GM12878 (cell line): Measurements from ENCODE around the gene CAPN15.
"Not testable (repeated sequence)": the region's sequence is repeated elsewhere in the genome, so short reads cannot be mapped to it uniquely, and the experiment has no call there.

Experiments
- ASH2L ChIP-seq: fragments of 300-600, 200-600 bp; sonication (generic); IDR thresholded peaks from 2 replicates; pipeline ENCODE4 v1.6.1; 2017; ENCODE audit warnings: low read depth, mild to moderate bottlenecking, borderline replicate concordance
- BHLHE40 ChIP-seq, 2 experiments: fragments of 450-650 bp in 1 of 2; IDR thresholded peaks; 2 replicates each; pipeline ENCODE4 v1.6.1; 2011 to 2017; ENCODE audit warnings: low read depth in 2 of 2, borderline replicate concordance in 1 of 2, improper control_type of control experiment in 1 of 2, low read length in 1 of 2, mild to moderate bottlenecking in 1 of 2
- EED ChIP-seq: sonication (generic); IDR thresholded peaks from 2 replicates; pipeline ENCODE4 v1.6.1; 2016; ENCODE audit warnings: antibody characterized with exemption, low read depth
- JUND ChIP-seq: IDR thresholded peaks from 2 replicates; pipeline ENCODE4 v1.6.1; 2012; ENCODE audit warnings: low read depth, mild to moderate bottlenecking, low read length, improper control_type of control experiment, moderate library complexity
- NR2C2 ChIP-seq: IDR thresholded peaks from 2 replicates; pipeline ENCODE4 v1.6.1; 2011; ENCODE audit warnings: borderline replicate concordance, low read depth; ENCODE audit not compliant: control insufficient read depth, insufficient read length
- POLR2A ChIP-seq: IDR thresholded peaks from 2 replicates; pipeline ENCODE4 v1.6.1; 2011; ENCODE audit warnings: low read depth, mild to moderate bottlenecking, low read length
- SMARCA5 ChIP-seq: fragments of 450-650 bp; IDR thresholded peaks from 2 replicates; pipeline ENCODE4 v1.6.1; 2017; ENCODE audit warnings: mild to moderate bottlenecking
- ZNF217 ChIP-seq: fragments of 450-650 bp; IDR thresholded peaks from 2 replicates; pipeline ENCODE4 v1.6.1; 2017; ENCODE audit warnings: antibody characterized with exemption, mild to moderate bottlenecking
- ZNF687 ChIP-seq: fragments of 450-650 bp; IDR thresholded peaks from 2 replicates; pipeline ENCODE4 v1.6.1; 2017; ENCODE audit warnings: mild to moderate bottlenecking, moderate library complexity
- ZZZ3 ChIP-seq: IDR thresholded peaks from 2 replicates; pipeline ENCODE4 v1.6.1; 2011; ENCODE audit warnings: low read depth; ENCODE audit not compliant: control insufficient read depth, insufficient read length

- not testable (repeated sequence) for TF ChIP-seq BHLHE40 (IDR thresholded peaks at IDR 0.05; ENCODE audit: borderline replicate concordance in 1 of 2, low read depth in 2 of 2, low read length in 1 of 2); EED; JUND; POLR2A; ZZZ3; NR2C2; ZNF687; ASH2L; SMARCA5; ZNF217
These were observed 70.1 kb downstream of the CAPN15 start for GRCh38 chr16:597655-598054.
